ENCODE results near the gene GNB3.

GNB3 gene

DNA sequence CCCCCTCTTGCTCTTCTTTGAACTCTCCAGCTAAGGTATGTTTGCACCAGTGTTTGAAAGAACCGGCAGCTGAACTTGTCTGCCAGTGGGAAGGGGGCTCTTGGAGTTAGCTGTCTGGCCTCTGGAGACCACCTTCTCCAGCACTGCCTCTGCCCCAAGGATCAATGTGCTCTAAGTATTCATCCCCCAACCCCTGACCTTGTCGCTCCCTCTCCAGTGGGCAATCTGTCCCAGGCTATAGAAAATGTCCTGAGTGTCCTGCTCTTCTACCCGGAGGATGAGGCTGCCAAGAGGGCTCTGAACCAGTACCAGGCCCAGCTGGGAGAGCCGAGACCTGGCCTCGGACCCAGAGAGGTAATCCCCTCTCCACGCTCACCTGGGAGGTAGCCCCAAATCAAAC lies 9.7 kb upstream of the GNB3 start:
- TF ChIP-seq, protein P1, sequence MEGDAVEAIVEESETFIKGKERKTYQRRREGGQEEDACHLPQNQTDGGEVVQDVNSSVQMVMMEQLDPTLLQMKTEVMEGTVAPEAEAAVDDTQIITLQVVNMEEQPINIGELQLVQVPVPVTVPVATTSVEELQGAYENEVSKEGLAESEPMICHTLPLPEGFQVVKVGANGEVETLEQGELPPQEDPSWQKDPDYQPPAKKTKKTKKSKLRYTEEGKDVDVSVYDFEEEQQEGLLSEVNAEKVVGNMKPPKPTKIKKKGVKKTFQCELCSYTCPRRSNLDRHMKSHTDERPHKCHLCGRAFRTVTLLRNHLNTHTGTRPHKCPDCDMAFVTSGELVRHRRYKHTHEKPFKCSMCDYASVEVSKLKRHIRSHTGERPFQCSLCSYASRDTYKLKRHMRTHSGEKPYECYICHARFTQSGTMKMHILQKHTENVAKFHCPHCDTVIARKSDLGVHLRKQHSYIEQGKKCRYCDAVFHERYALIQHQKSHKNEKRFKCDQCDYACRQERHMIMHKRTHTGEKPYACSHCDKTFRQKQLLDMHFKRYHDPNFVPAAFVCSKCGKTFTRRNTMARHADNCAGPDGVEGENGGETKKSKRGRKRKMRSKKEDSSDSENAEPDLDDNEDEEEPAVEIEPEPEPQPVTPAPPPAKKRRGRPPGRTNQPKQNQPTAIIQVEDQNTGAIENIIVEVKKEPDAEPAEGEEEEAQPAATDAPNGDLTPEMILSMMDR (conservative IDR thresholded peaks at IDR 0.05; ENCODE audit: low read depth, low read length): no peak
- DNase-seq (ENCODE audit: low read depth): no peak
- no peak overlapping the region for H3K4me3 ChIP-seq (ENCODE audit: low read length)

DNA sequence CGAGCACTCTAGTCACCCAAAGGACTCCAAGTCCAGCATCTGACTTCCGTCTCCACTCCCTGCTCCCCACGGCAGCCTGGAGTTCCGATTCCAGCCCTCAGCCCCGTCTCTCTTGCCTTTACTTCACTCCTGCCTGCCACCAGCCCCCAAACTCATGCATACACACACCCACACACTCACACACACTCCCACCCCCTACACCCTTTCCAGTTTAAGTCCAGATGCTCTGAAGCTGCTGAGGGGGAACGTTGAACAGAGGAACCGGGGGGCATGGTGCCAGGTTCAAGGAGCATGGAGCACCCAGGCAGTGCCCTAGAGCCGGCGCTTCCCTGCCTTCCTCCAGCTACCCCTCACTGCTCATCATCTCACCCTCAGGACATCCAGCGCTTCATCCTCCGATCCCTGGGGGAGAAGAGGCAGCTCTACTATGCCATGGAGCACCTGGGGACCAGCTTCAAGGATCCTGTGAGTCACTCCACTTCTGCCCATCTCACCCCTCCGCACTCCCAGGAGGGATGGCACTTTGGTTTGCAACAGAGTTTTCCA lies 9.2 kb upstream of the GNB3 start:
- TF ChIP-seq, protein P1 (conservative IDR thresholded peaks at IDR 0.05; ENCODE audit: low read depth, low read length): no peak

DNA sequence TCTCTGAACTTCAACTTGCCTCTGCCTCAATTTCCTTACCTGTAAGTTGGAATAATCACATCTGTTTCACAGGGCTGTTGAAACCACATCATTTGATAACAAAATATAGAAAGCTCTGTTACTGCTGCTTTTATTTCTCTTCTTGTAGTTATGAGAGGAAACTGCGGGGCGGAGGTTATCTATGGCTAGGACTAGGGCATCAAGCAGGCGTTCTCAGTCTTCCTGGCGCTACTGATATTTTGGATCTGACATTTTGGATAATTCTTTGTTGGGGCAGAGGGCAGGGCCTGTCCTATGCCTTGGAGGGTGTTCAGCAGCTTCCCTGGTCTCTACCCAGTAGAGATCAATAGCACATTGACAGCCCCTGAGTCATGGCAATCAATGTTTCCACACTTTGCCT lies 8.6 kb upstream of the GNB3 start:
- TF ChIP-seq, protein P1 (conservative IDR thresholded peaks at IDR 0.05; ENCODE audit: low read depth, low read length): no peak
- DNase-seq (ENCODE audit: low read depth): no peak
- H3K4me3 ChIP-seq (ENCODE audit: low read length): no peak overlapping the region

More for the DNA sequence above, 9.2 kb upstream of the GNB3 start:
- H3K4me3 ChIP-seq (ENCODE audit: low read length): no peak overlapping the region
- DNase-seq (ENCODE audit: low read depth): no peak

DNA sequence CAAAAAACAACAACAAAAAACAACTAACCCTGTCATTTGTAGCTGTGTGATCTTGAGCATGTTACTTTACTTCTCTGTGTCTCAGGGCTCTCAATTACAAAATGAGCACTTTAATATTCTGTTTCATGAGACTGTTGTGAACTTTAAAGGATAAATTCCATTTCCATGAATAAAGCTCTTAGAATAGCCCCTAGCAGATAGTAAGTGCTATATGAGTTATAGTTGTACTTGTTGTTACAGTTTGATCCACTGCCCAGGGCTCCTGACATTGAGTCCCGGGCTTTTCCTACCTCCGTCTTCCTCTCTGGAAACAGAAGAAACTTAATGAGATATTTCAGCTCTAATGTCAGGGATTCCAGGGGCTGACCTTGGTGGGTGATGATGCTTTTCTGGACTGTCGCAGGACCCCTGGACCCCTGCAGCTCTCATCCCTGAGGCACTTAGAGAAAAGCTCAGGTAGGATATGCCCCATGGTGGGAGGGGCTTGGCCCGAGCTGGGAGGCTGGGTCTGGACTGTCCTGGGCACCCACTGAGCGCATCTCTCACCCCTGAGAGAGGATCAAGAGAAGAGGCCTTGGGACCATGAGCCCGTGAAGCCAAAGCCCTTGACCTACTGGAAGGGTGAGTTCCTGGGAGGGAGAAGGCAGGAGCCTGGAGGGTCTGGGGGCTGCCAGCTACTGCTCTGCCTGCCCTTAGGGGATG lies 7.4 kb upstream of the GNB3 start:
- H3K4me3 ChIP-seq (ENCODE audit: low read length): no peak overlapping the region
- DNase-seq (ENCODE audit: low read depth): no peak
- TF ChIP-seq, protein P1 (conservative IDR thresholded peaks at IDR 0.05; ENCODE audit: low read depth, low read length): no peak

DNA sequence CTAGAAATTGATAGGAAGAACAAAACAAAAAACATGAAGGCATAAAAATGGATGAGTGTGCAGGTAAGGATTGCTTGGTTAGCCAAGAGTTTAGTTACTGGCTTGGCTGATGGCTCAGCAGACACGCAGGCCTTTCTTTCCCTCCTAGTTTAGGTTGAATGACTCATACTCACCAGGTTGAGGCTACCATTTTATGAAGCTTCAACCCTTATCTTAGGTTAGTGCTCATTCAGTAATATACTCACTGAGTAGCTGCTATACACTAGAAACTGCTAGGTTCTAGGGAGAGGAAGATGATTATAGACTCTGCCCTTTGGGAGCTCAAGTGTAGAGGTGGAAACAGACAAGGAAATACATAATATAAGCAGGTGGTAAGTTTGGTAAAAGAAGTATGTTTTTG lies 6.5 kb upstream of the GNB3 start:
- no peak for DNase-seq (ENCODE audit: low read depth)
- TF ChIP-seq, protein P1 (conservative IDR thresholded peaks at IDR 0.05; ENCODE audit: low read depth, low read length): no peak

DNA sequence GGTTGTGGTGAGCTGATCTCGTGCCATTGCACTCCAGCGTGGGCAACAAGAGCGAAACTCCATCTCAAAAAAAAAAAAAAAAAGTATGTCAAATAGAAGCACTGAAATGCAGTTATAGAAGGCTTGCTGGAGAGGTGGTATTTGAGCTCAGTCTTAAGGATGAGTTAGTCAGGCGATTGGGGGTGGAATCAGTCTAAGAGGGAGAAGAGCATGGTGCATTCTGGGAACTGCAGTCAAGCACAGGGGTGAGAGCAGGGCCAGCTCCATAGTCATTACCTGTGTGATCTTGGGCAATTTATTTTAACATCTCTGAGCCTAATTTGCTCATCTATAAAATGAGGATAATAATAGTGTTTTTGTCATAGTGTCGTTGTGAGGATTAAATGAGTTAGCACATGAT lies 5.9 kb upstream of the GNB3 start:
- no peak overlapping the region for H3K4me3 ChIP-seq (ENCODE audit: low read length)
- no peak for DNase-seq (ENCODE audit: low read depth)
- TF ChIP-seq, protein P1 (conservative IDR thresholded peaks at IDR 0.05; ENCODE audit: low read depth, low read length): no peak

More for the DNA sequence above, 6.5 kb upstream of the GNB3 start:
- no peak overlapping the region for H3K4me3 ChIP-seq (ENCODE audit: low read length)

DNA sequence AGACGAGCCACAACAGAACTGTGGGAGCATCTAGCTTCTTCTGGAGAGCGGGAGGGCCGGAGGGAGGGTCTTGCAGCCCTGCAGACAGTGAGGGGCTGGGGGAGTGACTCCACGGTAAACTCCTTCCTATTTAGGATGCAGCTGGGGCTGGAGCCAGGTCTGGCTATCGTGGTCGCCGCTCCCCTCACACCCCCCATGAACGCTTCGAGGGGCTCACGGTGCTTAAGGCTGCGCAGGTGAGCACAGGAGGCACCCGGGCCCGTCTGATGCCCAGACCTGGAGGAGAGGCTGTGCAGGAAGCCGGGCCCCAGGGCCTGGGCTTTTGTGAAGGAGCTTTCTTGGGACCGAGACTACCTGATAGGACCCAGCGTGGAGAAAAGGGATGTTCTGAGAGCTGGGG lies 3.9 kb upstream of the GNB3 start:
- TF ChIP-seq, protein P1 (conservative IDR thresholded peaks at IDR 0.05; ENCODE audit: low read depth, low read length): no peak
- DNase-seq (ENCODE audit: low read depth): no peak

More for the DNA sequence above, 3.9 kb upstream of the GNB3 start:
- no peak overlapping the region for H3K4me3 ChIP-seq (ENCODE audit: low read length)

Measured in retinal pigment epithelial cell (primary cell).